HG03064 (cell line): ENCODE data around the gene HCRTR2.

Source experiments
- ATAC-seq: cut with Tn5 transposase; IDR thresholded peaks from one replicate; pipeline ENCODE4 v1.9.1; 2021; ENCODE audit warnings: low read depth; ENCODE audit not compliant: unreplicated experiment

Gene HCRTR2

DNA sequence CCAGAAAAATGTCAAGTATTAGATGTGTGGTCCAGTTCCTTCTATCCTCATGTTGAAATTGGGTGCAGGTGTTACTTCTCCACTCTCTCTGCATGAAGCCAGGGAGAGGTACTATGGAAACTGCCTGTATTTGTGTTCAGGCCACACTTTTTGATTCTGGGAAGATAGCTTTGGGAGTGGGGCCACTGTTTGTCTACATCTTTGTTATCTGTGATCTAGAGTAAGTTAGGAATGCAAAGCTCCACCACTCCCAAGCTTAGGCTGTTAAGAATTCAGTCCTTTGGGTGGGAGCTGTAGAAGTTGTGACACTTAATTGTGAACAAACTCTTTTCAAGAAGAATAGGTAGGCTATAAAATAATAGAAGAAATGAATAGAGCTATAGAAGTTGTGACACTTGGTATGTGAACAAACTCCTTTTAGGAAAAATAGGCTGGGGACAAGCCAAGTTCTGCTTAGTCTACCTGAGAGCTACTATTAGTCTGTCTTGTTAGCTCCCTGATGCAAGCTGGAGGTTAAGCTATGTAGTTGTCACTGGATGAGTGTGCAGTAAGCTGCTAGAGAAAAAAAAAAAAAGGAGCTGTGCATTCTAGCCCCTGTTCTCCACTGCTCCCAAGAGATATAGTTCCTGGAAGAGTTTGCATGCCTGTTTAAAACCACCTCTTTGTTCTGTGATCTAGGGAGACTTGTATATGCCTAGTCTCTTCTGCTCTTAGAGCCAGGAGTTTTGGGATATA lies 145.8 kb downstream of the HCRTR2 start:
- no peak for ATAC-seq

GRCh38 chr6:55320696-55321086 lies 146.4 kb downstream of the HCRTR2 start:
- no peak for ATAC-seq

DNA sequence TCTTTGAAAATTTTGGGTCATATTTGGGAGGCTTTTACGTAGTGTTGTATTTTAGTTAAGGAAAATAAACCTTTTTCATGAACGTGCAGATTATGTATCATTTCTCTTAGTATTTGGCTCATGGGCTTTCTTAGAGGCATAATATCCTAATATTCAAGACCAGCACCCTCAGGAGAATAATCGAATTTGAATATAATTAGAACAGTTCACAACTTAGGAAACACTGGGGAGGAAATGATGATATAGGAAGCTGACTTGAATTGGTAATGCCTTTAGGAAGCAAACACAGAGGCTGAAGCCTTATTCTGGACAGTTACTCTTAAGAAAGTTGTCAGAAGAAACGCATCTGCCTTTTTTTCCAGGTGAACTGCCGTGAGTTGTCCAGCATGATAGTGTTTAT lies 152.9 kb downstream of the HCRTR2 start, which contains the start of gene GFRAL:
Gene GFRAL, plus strand, starts transcription at position 301 of the 400 bp plus-strand sequence. Its CDS starts 86 bp downstream, at position 387.
- no peak for ATAC-seq
